NT2/D1 (cell line): Measurements from ENCODE around the gene HS6ST2.
"Not testable (repeated sequence)": the region's sequence is repeated elsewhere in the genome, so short reads cannot be mapped to it uniquely, and the experiment has no call there.

ENCODE experiments used
- DNase-seq: peaks from one replicate; pipeline ENCODE4 v3.0.0-alpha.2; 2011; ENCODE audit warnings: low read depth, low spot score
- H3K27me3 ChIP-seq: 2 replicates; pipeline ENCODE4 v1.6.0; 2011; ENCODE audit warnings: mild to moderate bottlenecking; ENCODE audit not compliant: insufficient read length, insufficient read depth
- H3K36me3 ChIP-seq: 2 replicates; pipeline ENCODE4 v1.6.1; 2011; ENCODE audit warnings: mild to moderate bottlenecking, low read length, mixed read lengths; ENCODE audit not compliant: insufficient read depth, insufficient read length
- H3K4me1 ChIP-seq: 2 replicates; pipeline ENCODE4 v1.5.1; 2011; ENCODE audit not compliant: insufficient read depth, insufficient read length
- H3K4me3 ChIP-seq: 2 replicates; pipeline ENCODE4 v1.5.1; 2011; ENCODE audit warnings: low read depth; ENCODE audit not compliant: insufficient read length
- H3K9ac ChIP-seq: 2 replicates; pipeline ENCODE4 v1.6.0; 2011; ENCODE audit warnings: low read depth; ENCODE audit not compliant: insufficient read length
- H3K9me3 ChIP-seq: 2 replicates; pipeline ENCODE4 v1.5.1; 2011; ENCODE audit warnings: mild to moderate bottlenecking, low read length; ENCODE audit not compliant: insufficient read depth
- SUZ12 ChIP-seq: IDR thresholded peaks from 2 replicates; pipeline ENCODE4 v1.6.1; 2011; ENCODE audit not compliant: insufficient read length, insufficient read depth; ENCODE audit errors: extremely low read depth
- YY1 ChIP-seq: IDR thresholded peaks from 2 replicates; pipeline ENCODE4 v1.6.1; 2011; ENCODE audit not compliant: insufficient read length, insufficient read depth
- ZNF274 ChIP-seq: IDR thresholded peaks from 2 replicates; pipeline ENCODE4 v1.6.1; 2011; ENCODE audit warnings: mild to moderate bottlenecking, low read depth, low read length

HS6ST2 gene

GRCh38 chrX:132984058-132984650 is 25.7 kb upstream of the HS6ST2 start:
- no peak overlapping the region for H3K9ac ChIP-seq
- H3K9me3 ChIP-seq: no peaks in the 10 kb centered on the region
- DNase-seq: no peak
- no peaks in the 10 kb centered on the region for H3K36me3 ChIP-seq
- TF ChIP-seq SUZ12 (no peak), YY1 (no peak), ZNF274 (no peak)
- H3K27me3 ChIP-seq: no peaks in the 10 kb centered on the region
- no peaks in the 10 kb centered on the region for H3K4me1 ChIP-seq
- H3K4me3 ChIP-seq: no peak overlapping the region

GRCh38 chrX:132983496-132983895 is 25.1 kb upstream of the HS6ST2 start:
- Histone ChIP-seq H3K4me1 (no peaks in the 10 kb centered on the region), H3K36me3 (no peaks in the 10 kb centered on the region), H3K9ac (no peak overlapping the region), H3K27me3 (no peaks in the 10 kb centered on the region), H3K9me3 (no peaks in the 10 kb centered on the region), H3K4me3 (no peak overlapping the region)
- no peak for DNase-seq
- TF ChIP-seq ZNF274: no peak
- no peak for TF ChIP-seq SUZ12
- no peak for TF ChIP-seq YY1

GRCh38 chrX:132980035-132980434 is 21.6 kb upstream of the HS6ST2 start:
- H3K27me3 ChIP-seq: not testable (repeated sequence)

GRCh38 chrX:132968296-132968949 is 10.0 kb upstream of the HS6ST2 start:
- H3K4me3 ChIP-seq: no peak overlapping the region
- no peak overlapping the region for H3K9ac ChIP-seq
- H3K9me3 ChIP-seq: no peaks in the 10 kb centered on the region
- no peaks in the 10 kb centered on the region for H3K27me3 ChIP-seq
- no peaks in the 10 kb centered on the region for H3K36me3 ChIP-seq
- TF ChIP-seq SUZ12: no peak
- TF ChIP-seq YY1: no peak
- TF ChIP-seq ZNF274: no peak
- no peaks in the 10 kb centered on the region for H3K4me1 ChIP-seq
- no peak for DNase-seq

More at GRCh38 chrX:132980035-132980434, 21.6 kb upstream of the HS6ST2 start:
- not testable (repeated sequence) for H3K4me3 ChIP-seq, H3K36me3 ChIP-seq, H3K4me1 ChIP-seq, H3K9me3 ChIP-seq, DNase-seq, H3K9ac ChIP-seq

- DNase-seq: no peak
- H3K36me3 ChIP-seq: no peaks in the 10 kb centered on the region
Observed at GRCh38 chrX:132967049-132967448, 8.6 kb upstream of the HS6ST2 start.

GRCh38 chrX:132965461-132965860 is 7.0 kb upstream of the HS6ST2 start:
- no peak for DNase-seq
- Histone ChIP-seq H3K9me3 (no peaks in the 10 kb centered on the region), H3K27me3 (no peaks in the 10 kb centered on the region), H3K4me1 (no peaks in the 10 kb centered on the region), H3K9ac (no peak overlapping the region), H3K36me3 (no peaks in the 10 kb centered on the region), H3K4me3 (no peak overlapping the region)
- TF ChIP-seq YY1 (no peak), SUZ12 (no peak), ZNF274 (no peak)

More at GRCh38 chrX:132967049-132967448, 8.6 kb upstream of the HS6ST2 start:
- H3K27me3 ChIP-seq: no peaks in the 10 kb centered on the region
- TF ChIP-seq YY1: no peak
- TF ChIP-seq ZNF274: no peak
- no peak for TF ChIP-seq SUZ12
- H3K4me1 ChIP-seq: no peaks in the 10 kb centered on the region
- no peaks in the 10 kb centered on the region for H3K9me3 ChIP-seq
- no peak overlapping the region for H3K4me3 ChIP-seq
- H3K9ac ChIP-seq: no peak overlapping the region

- Histone ChIP-seq H3K4me1 (no peaks in the 10 kb centered on the region), H3K9ac (no peak overlapping the region), H3K27me3 (peaks cover 23% of the 10 kb centered on the region), H3K4me3 (no peak overlapping the region), H3K9me3 (no peaks in the 10 kb centered on the region), H3K36me3 (no peaks in the 10 kb centered on the region)
- no peak for DNase-seq
- TF ChIP-seq ZNF274 (no peak), SUZ12 (no peak), YY1 (no peak)
Observed at GRCh38 chrX:132961511-132961910, 3.1 kb upstream of the HS6ST2 start.
